Endodermal cell (in vitro differentiated cells): ENCODE measurements around the gene FIGLA. TPM values are rescaled to one million over a fixed set of nuclear protein-coding genes. Genes with fewer than 3 reads are reported as not detected.
A peak's percentile ranks its signal among the peaks of the same experiment; 100 is the strongest.

Experiments used
- DNase-seq: peaks from one replicate; pipeline ENCODE4 v3.0.0-alpha.2; 2017
- H3K27ac ChIP-seq: 2 replicates; pipeline ENCODE4 v1.5.1; 2013; ENCODE audit warnings: mild to moderate bottlenecking, low read depth, low read length, moderate library complexity
- H3K27me3 ChIP-seq: 2 replicates; pipeline ENCODE4 v1.6.1; 2013; ENCODE audit warnings: mild to moderate bottlenecking, low read length, moderate library complexity; ENCODE audit not compliant: insufficient read depth, control insufficient read depth, poor library complexity, severe bottlenecking
- H3K36me3 ChIP-seq: 2 replicates; pipeline ENCODE4 v1.7.0; 2013; ENCODE audit warnings: mild to moderate bottlenecking, low read length, moderate library complexity; ENCODE audit not compliant: control insufficient read depth, insufficient read depth
- H3K4me1 ChIP-seq: one replicate; pipeline ENCODE4 v1.7.0; 2013; ENCODE audit warnings: low read length; ENCODE audit not compliant: control insufficient read depth, insufficient read depth
- H3K4me3 ChIP-seq: 2 replicates; pipeline ENCODE4 v1.5.1; 2013; ENCODE audit warnings: mild to moderate bottlenecking, low read length, moderate library complexity
- H3K9ac ChIP-seq: 2 replicates; pipeline ENCODE4 v1.6.1; 2013; ENCODE audit warnings: mild to moderate bottlenecking, low read length, moderate library complexity; ENCODE audit not compliant: poor library complexity, severe bottlenecking; ENCODE audit errors: extremely low read depth
- H3K9me3 ChIP-seq: 2 replicates; pipeline ENCODE4 v1.6.1; 2013; ENCODE audit warnings: mild to moderate bottlenecking, low read length, moderate library complexity; ENCODE audit not compliant: control insufficient read depth
- H3K27ac Mint-ChIP-seq: 2 replicates; pipeline ENCODE4 v1.8.0; 2020; ENCODE audit warnings: mixed read lengths
- H3K27me3 Mint-ChIP-seq: 2 replicates; pipeline ENCODE4 v1.8.0; 2021; ENCODE audit warnings: mild to moderate bottlenecking, mixed read lengths; ENCODE audit not compliant: insufficient read depth
- H3K36me3 Mint-ChIP-seq: 2 replicates; pipeline ENCODE4 v1.8.0; 2020; ENCODE audit warnings: low read depth, mixed read lengths
- H3K4me1 Mint-ChIP-seq: 2 replicates; pipeline ENCODE4 v1.8.0; 2020; ENCODE audit warnings: mixed read lengths
- H3K4me3 Mint-ChIP-seq: 2 replicates; pipeline ENCODE4 v1.8.0; 2020; ENCODE audit warnings: mild to moderate bottlenecking, moderate library complexity, mixed read lengths
- H3K9me3 Mint-ChIP-seq: 2 replicates; pipeline ENCODE4 v1.8.0; 2020; ENCODE audit warnings: mild to moderate bottlenecking, mixed read lengths
- CTCF ChIP-seq: fragments of 200-600 bp; sonication (generic); conservative IDR thresholded peaks from 2 replicates; pipeline ENCODE4 v1.5.0; 2021; ENCODE audit warnings: antibody characterized with exemption, mild to moderate bottlenecking
- WGBS, 2 experiments: methylation state at CpG; one replicate each; pipeline versions ENCODE4 v1.1.5 to v1.1.7; 2013; ENCODE audit warnings: missing lambda C conversion rate in 2 of 2, mixed read lengths in 1 of 2; ENCODE audit not compliant: insufficient coverage in 1 of 2, insufficient read length in 1 of 2; 5-methylcytosine and 5-hydroxymethylcytosine counted together
- total RNA-seq, 2 donors: library from RNA; stranded (reverse); fragmentation: NEBNext Ultra II Directional in 1 of 2; extraction: Animal tissue kit (Norgen Biotek cat#: 25700) in 1 of 2; gene quantifications; 2 replicates in 1 of 2; 3 replicates in 1 of 2; pipeline ENCODE4 v1.2.1, GENCODE V29; 2021

FIGLA gene
- total RNA-seq, 2 donors from 2014 or later: not detected

- Histone ChIP-seq H3K4me1 (no peaks in the 10 kb centered on the region), H3K4me3 (no peak overlapping the region), H3K36me3 (no peaks in the 10 kb centered on the region), H3K9ac (no peak overlapping the region), H3K27ac (peak overlapping the region; percentile 49), H3K27me3 (no peaks in the 10 kb centered on the region), H3K9me3 (no peaks in the 10 kb centered on the region)
- Mint-ChIP-seq H3K36me3 (no peaks in the 10 kb centered on the region), H3K4me3 (no peak overlapping the region), H3K9me3 (no peaks in the 10 kb centered on the region), H3K27me3 (peaks cover 21% of the 10 kb centered on the region), H3K4me1 (peaks cover 3% of the 10 kb centered on the region), H3K27ac (peak overlapping the region; percentile 37)
- DNase-seq: no peak
- no peak for TF ChIP-seq CTCF
- WGBS, 2 experiments: 91 to 100% methylated on average over 1 of the region's 1 CpG
Observed at GRCh38 chr2:70759446-70759845, 31.0 kb downstream of the FIGLA start.

- no peak for DNase-seq
- no peaks in the 10 kb centered on the region for H3K36me3 Mint-ChIP-seq
- Histone ChIP-seq H3K36me3 (no peaks in the 10 kb centered on the region), H3K27ac (no peak overlapping the region), H3K9me3 (no peaks in the 10 kb centered on the region), H3K4me3 (no peak overlapping the region), H3K4me1 (no peaks in the 10 kb centered on the region), H3K27me3 (peaks cover 1% of the 10 kb centered on the region), H3K9ac (no peak overlapping the region)
- no peaks in the 10 kb centered on the region for H3K4me1 Mint-ChIP-seq
- TF ChIP-seq CTCF: no peak
- WGBS, 2 experiments: 98 to 99% methylated on average over 7 of the region's 7 CpGs
- H3K27ac Mint-ChIP-seq: no peak overlapping the region
- H3K4me3 Mint-ChIP-seq: no peak overlapping the region
- H3K27me3 Mint-ChIP-seq: peaks cover 21% of the 10 kb centered on the region
- no peaks in the 10 kb centered on the region for H3K9me3 Mint-ChIP-seq
Observed at GRCh38 chr2:70757966-70758365, 32.5 kb downstream of the FIGLA start.

- no peak for TF ChIP-seq CTCF
- no peaks in the 10 kb centered on the region for H3K4me1 Mint-ChIP-seq
- H3K27ac Mint-ChIP-seq: no peak overlapping the region
- H3K36me3 ChIP-seq: no peaks in the 10 kb centered on the region
- H3K4me3 Mint-ChIP-seq: no peak overlapping the region
- H3K27me3 ChIP-seq: peaks cover 6% of the 10 kb centered on the region
- H3K9me3 ChIP-seq: no peaks in the 10 kb centered on the region
- peaks cover 21% of the 10 kb centered on the region for H3K27me3 Mint-ChIP-seq
- 93 to 96% methylated on average over 4 of the region's 4 CpGs for WGBS, 2 experiments
- H3K9ac ChIP-seq: no peak overlapping the region
- no peaks in the 10 kb centered on the region for H3K4me1 ChIP-seq
- H3K36me3 Mint-ChIP-seq: no peaks in the 10 kb centered on the region
- no peak overlapping the region for H3K27ac ChIP-seq
- DNase-seq: no peak
- no peak overlapping the region for H3K4me3 ChIP-seq
- no peaks in the 10 kb centered on the region for H3K9me3 Mint-ChIP-seq
Observed at GRCh38 chr2:70757360-70757759, 33.1 kb downstream of the FIGLA start.
